Measurements from ENCODE around the gene WDR75.

GRCh38 chr2:189442468-189442867 lies 1.2 kb downstream of the WDR75 start:
- no peak for TF ChIP-seq POLR2AphosphoS5 (IDR thresholded peaks at IDR 0.05; ENCODE audit: low read depth, low read length)
- TF ChIP-seq POLR2A (IDR thresholded peaks at IDR 0.05; ENCODE audit: low read depth, low read length) = no peak
- TF ChIP-seq TAF1 (IDR thresholded peaks at IDR 0.05; ENCODE audit: low read depth, low read length) = no peak
- no peak for TF ChIP-seq POU2F2 (IDR thresholded peaks at IDR 0.05; ENCODE audit: low read depth, low read length)
